ENCODE results near the gene CALML6. TPM values are rescaled to one million over a fixed set of nuclear protein-coding genes. Genes with fewer than 3 reads are reported as not detected.
"Not testable (repeated sequence)": the region's sequence is repeated elsewhere in the genome, so short reads cannot be mapped to it uniquely, and the experiment has no call there.

Gene CALML6
- total RNA-seq, 4 donors from 2014 or later, result 0.42 to 0.78 TPM; not detected in 2

DNA sequence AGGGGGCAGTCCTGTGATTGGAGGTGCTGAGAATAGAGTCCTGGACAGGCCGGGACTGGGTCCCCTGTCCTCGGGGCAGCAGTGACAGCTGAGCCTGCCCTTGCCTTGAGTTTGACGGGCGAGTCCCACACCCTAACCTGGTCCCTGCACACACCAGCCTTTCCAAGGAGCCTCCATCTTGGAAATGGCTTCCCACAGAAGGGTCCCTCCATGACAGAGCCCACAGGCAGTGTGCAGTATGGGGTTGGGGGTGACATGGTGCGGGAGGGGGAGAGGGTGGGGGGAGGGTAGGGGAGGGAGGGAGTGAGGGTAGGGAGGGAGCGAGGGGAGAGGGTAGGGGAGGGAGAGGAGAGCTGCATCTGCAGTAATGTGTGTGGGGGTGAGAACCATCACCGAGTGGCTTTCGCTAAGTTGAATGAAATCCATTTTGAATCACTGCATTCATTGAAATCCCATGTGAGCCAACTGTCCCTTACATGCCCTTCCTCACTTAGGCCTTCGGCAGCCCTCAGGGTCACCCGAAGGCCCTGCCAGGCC is 14.1 kb downstream of the CALML6 start:
- WGBS, 2 donors, result 41 to 68% methylated on average over 2 to 9 of the region's 10 CpGs
- H3K4me1 ChIP-seq, result no peaks in the 10 kb centered on the region
- no peaks in the 10 kb centered on the region for H3K36me3 ChIP-seq
- no peaks in the 10 kb centered on the region for H3K9me3 ChIP-seq
- H3K27me3 ChIP-seq, result peaks cover 0 to 8% of the 10 kb centered on the region in 2 donors
- no peak for DNase-seq (ENCODE audit: low spot score in 2 of 2)
- no peak overlapping the region for H3K4me3 ChIP-seq
- no peak overlapping the region for H3K27ac ChIP-seq
- TF ChIP-seq, protein P1, sequence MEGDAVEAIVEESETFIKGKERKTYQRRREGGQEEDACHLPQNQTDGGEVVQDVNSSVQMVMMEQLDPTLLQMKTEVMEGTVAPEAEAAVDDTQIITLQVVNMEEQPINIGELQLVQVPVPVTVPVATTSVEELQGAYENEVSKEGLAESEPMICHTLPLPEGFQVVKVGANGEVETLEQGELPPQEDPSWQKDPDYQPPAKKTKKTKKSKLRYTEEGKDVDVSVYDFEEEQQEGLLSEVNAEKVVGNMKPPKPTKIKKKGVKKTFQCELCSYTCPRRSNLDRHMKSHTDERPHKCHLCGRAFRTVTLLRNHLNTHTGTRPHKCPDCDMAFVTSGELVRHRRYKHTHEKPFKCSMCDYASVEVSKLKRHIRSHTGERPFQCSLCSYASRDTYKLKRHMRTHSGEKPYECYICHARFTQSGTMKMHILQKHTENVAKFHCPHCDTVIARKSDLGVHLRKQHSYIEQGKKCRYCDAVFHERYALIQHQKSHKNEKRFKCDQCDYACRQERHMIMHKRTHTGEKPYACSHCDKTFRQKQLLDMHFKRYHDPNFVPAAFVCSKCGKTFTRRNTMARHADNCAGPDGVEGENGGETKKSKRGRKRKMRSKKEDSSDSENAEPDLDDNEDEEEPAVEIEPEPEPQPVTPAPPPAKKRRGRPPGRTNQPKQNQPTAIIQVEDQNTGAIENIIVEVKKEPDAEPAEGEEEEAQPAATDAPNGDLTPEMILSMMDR (IDR thresholded peaks at IDR 0.05), result no peak
- TF ChIP-seq POLR2A (IDR thresholded peaks at IDR 0.05), result no peak
- no peak for TF ChIP-seq EP300 (IDR thresholded peaks at IDR 0.05)

DNA sequence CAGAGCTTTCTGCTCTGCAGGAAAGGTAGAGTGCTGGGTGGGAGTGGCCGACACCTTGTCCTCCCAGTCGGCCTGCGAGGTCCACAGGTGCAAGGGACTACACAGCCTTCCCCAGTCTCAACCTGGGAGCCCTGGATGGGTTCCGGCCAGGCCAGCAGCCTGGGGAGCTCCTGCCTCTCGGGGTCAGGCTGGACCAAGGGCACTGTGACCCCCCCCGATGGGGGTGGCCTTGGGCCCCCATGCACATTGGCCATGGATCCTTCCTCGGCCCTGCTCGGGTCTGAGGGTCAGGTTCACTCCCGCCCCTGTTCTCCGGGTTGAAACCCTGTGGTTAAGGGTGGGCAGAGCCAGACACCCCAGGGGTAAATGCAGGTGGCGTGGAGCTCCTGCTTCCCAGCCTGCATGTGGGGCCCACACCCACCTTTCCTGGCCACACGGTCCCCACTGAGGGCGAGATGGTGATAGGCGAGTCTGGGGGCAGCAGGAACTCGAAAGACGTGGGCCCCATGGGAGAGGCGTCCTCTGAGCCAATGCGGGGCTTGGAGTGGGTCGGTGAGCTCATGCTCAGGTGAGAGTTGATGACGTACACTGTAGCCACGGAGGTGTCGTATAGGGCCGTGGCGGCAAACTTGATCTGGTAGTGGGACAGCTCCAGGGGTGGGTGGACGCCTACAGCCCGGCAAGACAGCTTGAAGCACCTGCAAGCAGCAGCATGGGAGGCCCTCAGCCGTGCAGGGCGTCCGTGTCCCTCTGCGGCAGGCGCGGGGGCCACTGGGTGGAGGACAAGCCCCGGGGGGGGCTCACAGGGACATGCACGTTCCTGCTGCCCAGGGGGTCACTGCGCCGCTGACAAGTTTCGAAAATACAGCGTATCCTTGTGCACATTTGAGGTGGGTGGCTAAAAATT is 14.8 kb downstream of the CALML6 start:
- Histone ChIP-seq H3K27me3 (peaks cover 0 to 8% of the 10 kb centered on the region in 2 donors), H3K36me3 (no peaks in the 10 kb centered on the region), H3K4me3 (no peak overlapping the region), H3K4me1 (no peaks in the 10 kb centered on the region), H3K27ac (no peak overlapping the region), H3K9me3 (no peaks in the 10 kb centered on the region)
- no peak for DNase-seq (ENCODE audit: low spot score in 2 of 2)
- no peak for TF ChIP-seq EP300 (IDR thresholded peaks at IDR 0.05)
- TF ChIP-seq, protein P1 (IDR thresholded peaks at IDR 0.05), result no peak
- TF ChIP-seq POLR2A (IDR thresholded peaks at IDR 0.05), result no peak
- WGBS, 2 donors, result 80 to 89% methylated on average over 31 to 38 of the region's 38 CpGs

DNA sequence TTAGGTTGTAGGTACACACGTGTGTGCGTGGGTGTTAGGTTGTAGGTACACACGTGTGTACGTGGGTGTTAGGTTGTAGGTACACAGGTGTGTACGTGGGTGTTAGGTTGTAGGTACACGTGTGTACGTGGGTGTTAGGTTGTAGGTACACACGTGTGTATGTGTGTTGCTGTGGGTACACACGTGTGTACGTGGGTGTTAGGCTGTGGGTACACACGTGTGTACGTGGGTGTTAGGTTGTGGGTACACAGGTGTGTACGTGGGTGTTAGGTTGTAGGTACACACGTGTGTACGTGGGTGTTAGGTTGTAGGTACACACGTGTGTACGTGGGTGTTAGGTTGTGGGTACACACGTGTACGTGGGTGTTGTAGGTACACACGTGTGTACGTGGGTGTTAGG is 19.8 kb downstream of the CALML6 start:
- not testable (repeated sequence) for H3K9me3 ChIP-seq

DNA sequence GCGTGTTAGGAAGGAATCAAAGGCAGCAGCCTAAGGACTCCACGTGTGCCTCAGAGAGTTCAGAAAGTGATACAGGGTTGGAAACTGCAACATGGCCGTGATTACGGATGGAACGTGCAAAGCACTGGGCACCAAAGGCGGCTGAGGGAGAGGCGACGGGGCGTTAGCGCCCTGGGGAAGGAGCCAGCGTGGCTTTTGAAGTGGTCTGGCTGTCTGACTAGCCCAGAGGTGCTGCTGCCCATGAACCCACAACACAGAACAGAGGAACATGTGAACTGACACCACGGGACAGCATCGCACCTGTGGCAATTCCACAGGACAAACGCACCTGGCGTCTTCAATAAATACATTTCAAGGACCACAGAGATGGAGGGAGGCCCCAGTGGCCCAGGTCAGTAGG is 22.0 kb downstream of the CALML6 start:
- no peaks in the 10 kb centered on the region for H3K9me3 ChIP-seq
- no peaks in the 10 kb centered on the region for H3K4me1 ChIP-seq
- TF ChIP-seq POLR2A (IDR thresholded peaks at IDR 0.05) (no peak), EP300 (IDR thresholded peaks at IDR 0.05) (no peak)
- TF ChIP-seq, protein P1 (IDR thresholded peaks at IDR 0.05), result no peak
- H3K27ac ChIP-seq, result no peak overlapping the region
- H3K27me3 ChIP-seq, result peaks cover 0 to 21% of the 10 kb centered on the region in 2 donors
- DNase-seq (ENCODE audit: low spot score in 2 of 2), result no peak
- WGBS, 2 donors, result 67 to 74% methylated on average over 15 of the region's 15 CpGs
- H3K4me3 ChIP-seq, result no peak overlapping the region
- no peaks in the 10 kb centered on the region for H3K36me3 ChIP-seq

More for the DNA sequence above, 19.8 kb downstream of the CALML6 start:
- not testable (repeated sequence) for H3K36me3 ChIP-seq; DNase-seq (ENCODE audit: low spot score in 2 of 2); H3K4me1 ChIP-seq; H3K4me3 ChIP-seq; H3K27ac ChIP-seq
- H3K27me3 ChIP-seq, result peaks cover 0 to 13% of the 10 kb centered on the region in 2 donors
- WGBS, 2 donors, result 73 to 94% methylated on average over 5 to 21 of the region's 21 CpGs

DNA sequence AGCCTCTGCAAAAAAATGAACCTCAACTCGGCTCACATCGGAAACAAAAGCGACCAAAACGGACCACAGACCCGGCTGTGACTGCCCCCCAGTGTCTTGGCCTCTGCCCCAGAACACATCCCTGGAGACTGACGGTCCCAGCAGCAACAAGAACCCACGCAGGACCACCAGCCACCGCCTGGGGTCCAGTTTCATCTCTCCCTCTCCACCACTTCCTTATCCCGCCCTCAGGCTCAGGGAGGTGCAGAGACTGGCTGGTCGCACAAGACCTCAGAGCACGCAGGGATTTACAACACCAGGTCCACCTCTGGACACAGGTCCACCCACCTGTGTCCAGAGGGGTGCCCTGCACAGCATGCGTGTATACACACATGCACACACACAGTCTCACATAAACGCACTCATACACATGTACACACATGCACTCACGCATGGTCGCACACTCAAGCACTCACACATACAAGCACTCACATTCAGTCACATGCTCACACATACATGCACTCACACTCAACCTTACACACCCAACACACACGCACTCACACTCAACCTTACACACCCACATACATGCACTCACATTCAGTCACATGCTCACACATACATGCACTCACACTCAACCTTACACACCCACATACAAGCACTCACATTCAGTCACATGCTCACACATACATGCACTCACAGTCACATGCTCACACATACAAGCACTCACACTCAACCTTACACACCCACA is 22.7 kb downstream of the CALML6 start:
- H3K27ac ChIP-seq, result no peak overlapping the region
- H3K9me3 ChIP-seq, result no peaks in the 10 kb centered on the region
- no peak for TF ChIP-seq EP300 (IDR thresholded peaks at IDR 0.05)
- TF ChIP-seq POLR2A (IDR thresholded peaks at IDR 0.05), result no peak
- TF ChIP-seq, protein P1 (IDR thresholded peaks at IDR 0.05), result no peak
- H3K4me1 ChIP-seq, result no peaks in the 10 kb centered on the region
- 61 to 64% methylated on average over 16 of the region's 16 CpGs for WGBS, 2 donors
- DNase-seq (ENCODE audit: low spot score in 2 of 2), result no peak
- H3K36me3 ChIP-seq, result no peaks in the 10 kb centered on the region
- H3K4me3 ChIP-seq, result no peak overlapping the region
- peaks cover 0 to 23% of the 10 kb centered on the region in 2 donors for H3K27me3 ChIP-seq

All from tibial nerve (tissue), 4 donors.